Activated CD8-positive, alpha-beta memory T cell treated with anti-CD3 and anti-CD28 coated beads for 36 hours (primary cell): ENCODE results near the gene VOPP1. TPM values are rescaled to one million over a fixed set of nuclear protein-coding genes. Genes with fewer than 3 reads are reported as not detected.

Experiments used
- CTCF ChIA-PET: fragments of 350-600 bp; sonication (Branson Sonifier 250); formaldehyde crosslinking; loops from one replicate; lab custom pipeline; 2021; ENCODE audit warnings: antibody characterized with exemption; lab: Charles Lee
- POLR2A ChIA-PET: fragments of 350-600 bp; sonication (Branson Sonifier 250); formaldehyde crosslinking; loops from one replicate; lab custom pipeline; 2021; ENCODE audit warnings: antibody characterized with exemption; lab: Charles Lee
- total RNA-seq, 2 experiments: library from RNA; stranded (reverse); gene quantifications; one replicate each; pipeline ENCODE4 v1.2.3, GENCODE V29; 2021

Gene VOPP1
- total RNA-seq, 2 experiments from 2014 or later = 67.0 to 69.7 TPM

DNA sequence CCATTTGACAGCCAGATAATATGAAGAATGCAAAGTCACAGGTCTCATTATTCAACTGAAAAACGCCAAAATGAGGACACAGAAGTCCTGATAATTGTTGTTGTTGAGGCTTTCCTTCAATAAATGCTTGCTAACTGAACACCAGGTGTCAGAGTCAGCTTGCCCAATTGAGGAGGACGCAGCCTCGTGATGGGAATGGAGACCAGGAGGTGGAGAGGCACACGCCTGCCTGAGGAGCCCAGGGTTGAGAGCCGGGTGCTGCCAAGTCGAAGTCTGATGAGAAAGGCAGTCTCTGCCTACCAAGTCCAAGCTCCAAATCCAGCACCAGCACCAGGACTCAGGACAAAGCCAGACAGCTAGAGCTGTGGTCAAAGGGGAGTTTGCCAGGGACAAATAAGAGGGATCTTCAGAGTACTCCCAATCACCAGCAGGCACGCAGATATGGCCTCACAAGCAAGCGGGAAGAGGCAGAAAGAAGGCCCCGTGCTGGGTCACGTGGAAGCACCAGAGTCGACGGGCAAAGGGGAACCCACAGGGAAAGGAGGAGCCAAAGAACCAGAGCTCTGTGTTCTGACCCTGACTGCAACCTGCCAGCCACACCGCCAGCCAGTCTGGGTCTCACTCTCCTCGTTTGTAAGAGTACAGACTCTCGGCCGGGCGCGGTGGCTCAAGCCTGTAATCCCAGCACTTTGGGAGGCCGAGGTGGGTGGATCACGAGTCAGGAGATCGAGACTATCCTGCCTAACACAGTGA is 47.6 kb downstream of the VOPP1 start:
- CTCF ChIA-PET = interaction anchor here (1.1 kb wide), 1 partner anchor 9 kb away, joined by 4 read pairs; no protein-coding TSS in a partner anchor

DNA sequence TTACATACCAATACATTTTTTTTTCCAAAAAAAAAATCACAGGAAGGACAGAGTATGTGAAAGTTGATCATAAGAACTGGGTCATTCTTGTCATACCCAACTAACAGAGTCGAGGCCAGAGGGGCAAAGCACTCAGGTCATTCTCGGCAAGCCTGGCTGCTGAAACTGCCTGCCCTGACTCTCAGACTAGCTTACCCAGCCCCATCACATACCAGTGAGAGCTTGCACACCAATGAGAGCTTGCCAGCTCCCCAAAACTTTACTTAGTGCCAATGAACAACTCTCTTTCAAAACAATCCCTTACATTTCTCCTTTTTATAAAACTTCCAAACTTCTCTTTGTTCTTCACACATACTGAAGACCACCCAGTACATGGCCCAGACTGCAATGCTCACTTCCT is 48.9 kb downstream of the VOPP1 start:
- POLR2A ChIA-PET = interaction anchor here (0.6 to 0.8 kb wide), 2 partner anchors 10 to 16 kb away, joined by 3 to 5 read pairs; no protein-coding TSS in a partner anchor
- CTCF ChIA-PET = interaction anchor here (1.1 kb wide), 1 partner anchor 8 kb away, joined by 4 read pairs; no protein-coding TSS in a partner anchor

More for the DNA sequence above, 47.6 kb downstream of the VOPP1 start:
- POLR2A ChIA-PET = no interaction called here

DNA sequence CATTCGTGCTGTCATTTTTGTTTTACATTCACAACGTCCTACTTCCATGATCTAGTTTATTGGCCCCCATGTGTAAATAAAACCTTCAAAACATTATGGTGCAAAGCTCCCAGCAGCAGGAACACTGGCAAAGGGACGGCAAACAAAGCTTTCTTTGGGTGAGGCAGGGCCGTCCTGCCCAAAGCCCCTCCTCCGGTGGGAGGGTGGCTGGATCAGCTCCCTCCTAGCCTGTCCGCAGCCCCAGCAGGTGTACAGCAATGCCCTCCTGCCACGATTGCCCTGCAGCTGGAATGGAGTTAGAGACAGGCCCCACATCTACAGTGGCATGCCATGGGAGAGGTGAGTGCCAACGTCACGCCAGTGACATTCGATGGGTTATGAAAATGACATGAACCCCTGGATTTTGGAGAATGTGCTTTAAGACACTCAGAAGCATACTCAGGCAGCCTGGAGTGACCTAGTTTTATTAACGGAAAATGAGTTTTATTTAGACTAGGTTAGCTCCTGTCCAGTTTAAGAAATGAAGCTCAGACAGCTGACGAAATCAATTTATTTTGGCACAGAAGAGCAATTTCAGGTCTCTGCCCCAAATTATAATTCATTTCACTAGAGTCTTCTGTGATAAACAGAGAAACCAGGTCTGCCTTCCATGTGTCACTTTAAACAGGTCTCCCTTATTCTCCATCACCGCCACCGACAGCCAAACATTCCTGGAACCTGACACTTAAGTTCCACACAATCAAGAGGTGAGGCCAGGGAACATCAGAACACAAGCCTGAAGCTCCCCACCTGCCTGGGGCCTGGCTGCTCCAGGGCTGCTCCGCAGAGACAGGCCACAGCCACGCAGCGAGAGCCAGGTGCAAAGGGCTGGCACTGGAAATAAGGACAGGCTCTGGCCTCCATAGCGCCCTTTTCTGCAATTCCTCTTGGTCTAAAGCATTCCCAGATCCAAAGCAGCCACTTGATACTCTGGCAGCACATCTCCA is 50.1 kb downstream of the VOPP1 start:
- POLR2A ChIA-PET = no interaction called here
- CTCF ChIA-PET = interaction anchor here (1.8 to 1.9 kb wide), 2 partner anchors 9 to 13 kb away, joined by 4 to 6 read pairs; no protein-coding TSS in a partner anchor

DNA sequence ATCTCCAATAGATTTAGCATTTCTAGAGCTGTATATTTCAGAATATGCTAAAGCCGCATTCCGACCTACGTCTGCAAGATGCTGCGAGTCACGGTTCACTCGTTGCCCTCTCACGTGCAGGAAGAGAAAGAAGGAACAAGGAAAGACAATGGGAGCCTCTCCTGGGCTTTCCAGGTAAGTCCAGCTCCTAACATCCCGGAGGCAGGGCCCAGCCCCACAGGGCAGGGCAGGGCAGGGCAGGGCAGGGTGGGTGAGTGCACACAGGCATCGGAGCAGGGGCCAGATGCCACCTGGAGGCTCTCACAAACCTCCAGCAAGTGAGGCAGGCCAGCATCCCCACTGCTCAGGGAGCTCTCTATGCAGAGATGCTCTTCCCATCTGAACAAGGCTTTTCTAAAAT is 50.8 kb downstream of the VOPP1 start:
- ChIA-PET POLR2A (no interaction called here), CTCF (interaction anchor here (1.8 to 1.9 kb wide), 2 partner anchors 10 to 13 kb away, joined by 4 to 6 read pairs; no protein-coding TSS in a partner anchor)

DNA sequence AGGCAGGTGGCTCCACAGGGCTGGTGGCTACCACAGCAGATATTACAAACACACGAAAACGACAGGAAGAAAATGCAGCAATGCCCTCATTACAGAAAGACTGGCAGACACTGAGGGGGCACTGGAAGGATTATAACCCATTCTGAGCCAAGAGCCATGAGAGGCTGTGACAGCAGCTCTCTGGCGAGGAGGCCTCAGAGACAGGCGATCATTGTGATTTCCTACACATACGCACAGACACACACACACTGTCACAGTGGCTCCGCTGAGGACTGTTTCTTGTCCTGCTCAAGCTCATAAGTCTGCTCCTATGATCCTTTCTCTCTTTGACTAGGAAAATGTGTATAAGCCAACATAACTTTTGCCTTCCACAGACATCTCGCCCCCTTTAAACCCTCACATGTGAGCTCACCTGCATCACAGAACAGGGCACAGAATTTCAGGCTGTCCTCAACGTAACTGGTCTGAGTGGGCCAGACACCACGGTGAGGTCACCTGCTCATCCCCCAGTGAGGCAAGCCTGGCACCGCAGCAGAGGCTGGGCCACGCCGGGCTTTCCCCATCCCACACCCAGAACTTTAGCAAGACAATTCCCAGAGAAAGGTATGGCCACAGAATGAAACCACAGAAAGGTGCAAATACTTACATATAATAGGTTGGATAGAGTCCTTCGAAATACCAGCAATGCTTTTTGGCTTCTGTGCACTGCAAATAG is 51.7 kb downstream of the VOPP1 start:
- ChIA-PET CTCF (interaction anchor here (1.8 kb wide), 1 partner anchor 11 kb away, joined by 6 read pairs; no protein-coding TSS in a partner anchor), POLR2A (no interaction called here)

DNA sequence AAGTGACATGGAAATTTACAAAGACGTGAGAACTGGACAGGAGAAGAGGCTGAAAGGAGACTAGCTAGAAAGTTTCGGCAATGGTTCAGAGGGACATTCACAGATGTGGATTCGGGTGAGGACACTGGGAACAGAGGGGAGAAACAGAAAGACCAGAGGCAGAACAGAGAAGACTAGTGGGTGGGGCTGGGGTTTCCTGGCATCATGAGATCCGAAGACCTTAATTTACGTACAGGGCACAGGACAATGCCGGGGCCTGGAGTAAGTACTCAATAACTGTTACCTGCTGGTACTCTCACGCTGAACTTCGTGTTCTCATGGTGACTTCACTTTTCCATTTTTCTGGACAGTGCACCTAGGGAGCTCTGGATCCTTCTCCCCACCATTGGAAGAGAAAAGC is 53.5 kb downstream of the VOPP1 start:
- ChIA-PET CTCF (no interaction called here), POLR2A (no interaction called here)

DNA sequence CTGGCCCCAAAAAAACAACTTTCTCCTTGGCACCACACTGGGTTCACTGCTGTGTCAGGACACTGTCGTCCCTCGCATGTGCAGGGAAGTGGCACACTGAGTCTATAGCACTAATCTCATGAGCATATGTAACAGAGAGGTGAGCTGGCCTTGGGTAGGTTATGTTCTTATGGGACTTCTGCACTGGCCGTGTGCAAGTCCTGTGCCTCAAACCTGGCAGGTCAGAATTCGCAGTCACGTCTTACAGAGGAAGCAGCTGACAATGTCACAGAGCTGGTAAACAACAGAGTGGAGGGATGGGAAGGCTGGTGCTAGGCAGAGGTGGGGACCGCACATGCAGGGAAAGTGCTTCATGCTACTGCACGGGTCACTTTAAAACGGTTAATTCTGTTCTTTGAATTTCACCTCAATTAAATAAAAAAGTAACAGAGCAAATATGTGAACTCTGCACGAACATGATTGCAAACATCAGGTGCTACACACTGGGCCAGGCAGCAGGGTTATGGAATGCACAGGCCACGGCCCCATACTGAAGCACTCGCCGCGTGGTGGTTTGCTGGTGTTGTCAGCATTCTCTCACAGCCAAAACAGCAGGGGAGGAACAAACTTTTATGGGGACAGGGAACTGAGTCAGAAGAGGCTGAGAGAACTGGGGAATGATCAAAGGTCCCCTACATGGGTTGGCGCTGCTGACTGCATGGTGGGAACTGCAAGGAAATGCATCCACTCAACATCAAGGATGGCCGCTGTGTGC is 54.2 kb downstream of the VOPP1 start:
- CTCF ChIA-PET = interaction anchor here (0.7 to 1.6 kb wide), 4 partner anchors 9 to 51 kb away, joined by 3 to 6 read pairs (median 4); no protein-coding TSS in a partner anchor
- POLR2A ChIA-PET = interaction anchor here (2.1 to 2.9 kb wide), 2 partner anchors 10 to 16 kb away, joined by 9 to 19 read pairs; no protein-coding TSS in a partner anchor

DNA sequence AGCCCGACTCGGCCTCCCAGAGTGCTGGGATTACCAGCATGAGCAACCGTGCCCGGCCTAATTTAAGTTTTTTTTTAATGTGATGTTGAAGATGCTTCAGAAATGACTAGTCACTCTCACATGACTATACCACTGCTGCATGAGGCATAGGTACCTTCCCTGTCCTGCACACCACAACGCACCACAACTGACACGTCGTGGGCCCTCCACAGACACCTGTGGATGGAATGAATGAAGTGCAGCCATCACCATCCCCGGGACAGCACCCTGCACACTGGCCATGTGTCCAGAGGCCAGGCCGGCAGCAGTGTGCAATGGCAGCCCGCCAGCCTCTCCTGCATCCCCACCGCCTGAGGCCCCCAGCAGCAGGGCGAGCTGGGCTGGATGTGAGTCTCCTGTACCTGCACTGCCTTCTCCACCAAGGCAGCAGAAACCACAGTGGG is 55.1 kb downstream of the VOPP1 start:
- CTCF ChIA-PET = interaction anchor here (0.7 to 1.6 kb wide), 5 partner anchors 8 to 52 kb away, joined by 3 to 9 read pairs (median 5); no protein-coding TSS in a partner anchor
- POLR2A ChIA-PET = interaction anchor here (0.6 to 2.9 kb wide), 4 partner anchors 9 to 55 kb away, joined by 3 to 19 read pairs (median 8); partner anchors contain the start of gene VOPP1

DNA sequence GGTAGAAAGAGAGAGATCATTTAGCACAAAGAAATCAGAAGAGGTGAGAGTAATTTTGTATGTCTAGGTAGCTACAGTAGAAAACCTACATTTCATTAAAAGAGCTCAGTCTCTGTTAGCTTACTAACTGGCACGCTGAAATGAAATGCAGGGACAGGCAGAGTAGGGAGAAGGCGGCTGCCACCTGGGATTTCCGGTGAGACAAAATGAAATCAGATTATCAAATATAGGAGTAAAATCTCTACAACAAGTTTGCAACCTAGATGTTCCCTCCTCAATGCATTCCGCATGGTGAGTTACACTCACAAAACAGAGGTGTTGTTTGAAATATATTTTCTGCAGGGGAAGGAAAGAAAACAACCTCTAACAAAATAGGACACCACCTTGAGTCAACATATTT is 55.9 kb downstream of the VOPP1 start:
- ChIA-PET CTCF (interaction anchor here (1.1 to 1.8 kb wide), 6 partner anchors 7 to 58 kb away, joined by 3 to 9 read pairs (median 6); no protein-coding TSS in a partner anchor), POLR2A (interaction anchor here (0.6 to 2.9 kb wide), 7 partner anchors 8 to 207 kb away, joined by 3 to 19 read pairs (median 7); partner anchors contain the start of genes LANCL2 and VOPP1)

DNA sequence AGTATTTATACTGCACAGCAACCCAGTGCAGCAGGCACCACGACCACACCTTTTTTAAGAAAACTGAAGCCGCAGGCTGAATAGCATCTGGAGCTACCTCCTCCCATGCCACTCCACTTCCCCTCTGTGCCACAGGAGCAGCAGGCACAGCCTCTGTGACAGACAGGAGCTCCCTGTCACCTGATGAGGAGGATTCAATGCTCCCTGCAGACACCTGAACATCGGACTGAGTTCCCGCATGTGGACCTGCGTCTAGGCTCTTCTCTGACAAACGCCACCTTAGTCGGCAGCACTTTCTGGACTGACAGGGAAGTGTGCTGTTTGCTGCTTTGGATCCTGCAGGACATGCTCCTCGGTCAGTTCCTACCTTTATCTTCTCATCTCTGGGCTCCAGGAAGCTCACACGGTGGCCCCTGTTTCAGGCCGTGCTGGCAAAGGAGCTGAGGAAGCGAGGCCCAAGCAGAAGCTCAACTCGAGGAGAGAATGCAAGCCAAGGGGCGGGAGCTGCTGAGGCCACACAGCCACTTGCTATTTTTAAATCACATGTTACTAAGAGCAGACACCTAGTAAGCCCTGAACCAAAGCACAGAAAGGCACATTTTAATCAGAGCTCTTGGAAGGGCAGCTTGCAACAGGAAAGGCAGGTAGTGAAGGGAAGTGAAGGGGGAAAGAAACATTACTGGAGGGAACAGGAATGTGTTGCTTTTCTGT is 56.6 kb downstream of the VOPP1 start:
- ChIA-PET CTCF (interaction anchor here (1.0 to 1.8 kb wide), 5 partner anchors 8 to 207 kb away, joined by 3 to 7 read pairs (median 4); no protein-coding TSS in a partner anchor), POLR2A (interaction anchor here (0.7 to 2.9 kb wide), 5 partner anchors 18 to 207 kb away, joined by 3 to 19 read pairs (median 7); partner anchors contain the start of genes LANCL2 and VOPP1)

DNA sequence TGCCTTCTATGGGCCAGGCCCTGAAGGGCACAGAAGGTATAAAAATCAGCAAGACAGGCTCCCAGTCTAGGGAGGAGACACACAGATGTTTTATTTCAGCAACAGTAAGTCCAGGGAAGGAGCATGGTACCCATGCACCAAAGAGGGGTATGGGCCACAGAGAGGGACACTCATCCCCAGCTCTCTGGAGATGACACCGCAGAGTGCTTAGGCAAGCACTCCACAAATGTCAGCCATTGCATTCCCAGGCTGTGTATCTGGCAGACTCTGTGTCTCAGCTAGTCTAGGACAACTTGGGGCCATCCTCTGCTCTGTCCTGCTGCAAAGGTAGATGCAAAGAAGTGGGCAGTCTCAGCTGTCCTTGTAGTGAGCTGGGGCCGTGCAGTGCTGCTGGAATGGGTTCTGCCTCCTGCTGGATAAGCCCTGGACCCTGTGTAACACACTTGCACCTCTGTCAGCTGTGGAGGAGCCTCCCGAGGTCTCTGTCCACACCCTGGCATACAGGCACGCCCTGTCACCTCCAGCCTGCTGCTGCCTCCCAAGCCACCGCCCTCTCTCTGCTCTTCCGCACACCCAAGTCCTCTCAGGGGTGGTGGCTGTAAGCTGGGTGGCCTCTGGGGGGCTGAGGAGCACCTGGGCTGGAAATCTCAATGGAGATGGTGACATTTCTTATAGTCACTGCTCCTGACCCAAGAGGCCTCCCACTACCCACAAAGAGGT is 57.6 kb downstream of the VOPP1 start:
- ChIA-PET CTCF (interaction anchor here (1.0 to 1.8 kb wide), 5 partner anchors 8 to 206 kb away, joined by 3 to 7 read pairs (median 4); no protein-coding TSS in a partner anchor), POLR2A (interaction anchor here (1.8 to 2.9 kb wide), 2 partner anchors 19 to 149 kb away, joined by 7 to 19 read pairs; partner anchors contain the start of gene LANCL2)

DNA sequence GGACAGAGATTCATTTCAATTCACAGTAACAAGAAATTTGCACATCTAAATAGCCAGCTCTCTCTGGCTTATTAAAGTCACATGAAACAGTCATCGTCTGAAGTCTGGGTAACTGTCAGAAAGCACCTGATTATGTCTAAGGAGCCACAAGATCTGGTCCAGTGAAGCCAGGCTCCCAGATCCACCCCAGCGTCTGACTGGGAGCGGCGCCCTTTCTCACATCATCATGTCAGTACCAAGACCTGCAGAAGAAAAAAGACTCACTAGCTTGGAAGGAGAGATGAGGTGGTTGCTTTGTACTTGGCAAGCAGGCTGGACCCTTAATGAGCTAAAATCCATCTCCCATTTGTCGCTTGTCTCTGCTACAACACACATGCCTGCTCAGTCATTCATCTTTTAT is 58.4 kb downstream of the VOPP1 start:
- ChIA-PET CTCF (interaction anchor here (1.3 kb wide), 1 partner anchor 21 kb away, joined by 4 read pairs; no protein-coding TSS in a partner anchor), POLR2A (no interaction called here)

DNA sequence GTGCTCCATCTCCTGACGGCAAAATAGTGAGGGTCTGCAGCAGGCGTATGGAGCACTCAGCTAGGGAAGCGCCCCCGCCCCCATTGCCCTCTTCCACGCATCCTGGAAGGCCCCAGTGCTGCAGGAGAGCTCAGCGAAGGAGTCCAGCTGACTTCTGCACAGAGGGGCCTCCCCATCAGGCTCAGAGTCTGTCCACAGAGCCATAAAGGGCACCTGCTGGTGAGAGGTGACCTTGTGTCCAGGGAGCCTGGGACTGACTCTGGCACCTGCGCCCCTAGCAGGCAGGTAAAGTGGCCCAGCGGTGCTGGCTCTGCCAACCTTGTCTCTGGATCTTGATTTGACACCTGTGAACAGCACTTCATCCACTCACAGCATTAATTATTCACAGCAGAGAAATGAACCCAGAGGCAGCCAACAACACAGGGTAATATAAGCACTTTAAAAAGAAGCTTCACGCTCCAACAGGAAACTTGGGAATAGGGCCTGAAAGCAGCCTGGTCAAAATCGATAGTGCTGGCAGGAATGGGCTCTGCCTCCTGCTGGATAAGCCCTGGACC is 59.6 kb downstream of the VOPP1 start:
- POLR2A ChIA-PET = no interaction called here
- CTCF ChIA-PET = no interaction called here

DNA sequence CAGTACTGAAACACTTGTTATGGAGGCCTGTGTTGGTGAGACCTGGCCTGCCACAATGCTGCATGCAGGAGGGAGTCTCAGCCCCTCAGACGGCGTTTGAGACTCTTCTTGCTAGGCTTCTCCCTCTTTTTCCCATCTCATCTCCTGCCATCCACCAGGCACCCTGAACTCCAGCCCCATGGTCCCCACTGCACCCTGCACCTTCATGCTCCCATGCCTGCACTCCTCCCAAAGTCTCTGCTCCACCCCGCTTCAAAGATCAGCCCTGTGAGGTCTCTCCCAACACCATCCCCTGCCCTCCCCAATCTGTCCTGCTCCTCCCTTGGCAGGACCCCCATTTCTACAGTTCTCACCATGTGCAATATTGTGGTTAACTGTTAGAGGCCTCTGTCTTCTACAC is 61.7 kb downstream of the VOPP1 start:
- ChIA-PET CTCF (interaction anchor here (1.4 kb wide), 1 partner anchor 24 kb away, joined by 4 read pairs; no protein-coding TSS in a partner anchor), POLR2A (interaction anchor here (0.6 kb wide), 1 partner anchor 62 kb away, joined by 4 read pairs; no protein-coding TSS in a partner anchor)

DNA sequence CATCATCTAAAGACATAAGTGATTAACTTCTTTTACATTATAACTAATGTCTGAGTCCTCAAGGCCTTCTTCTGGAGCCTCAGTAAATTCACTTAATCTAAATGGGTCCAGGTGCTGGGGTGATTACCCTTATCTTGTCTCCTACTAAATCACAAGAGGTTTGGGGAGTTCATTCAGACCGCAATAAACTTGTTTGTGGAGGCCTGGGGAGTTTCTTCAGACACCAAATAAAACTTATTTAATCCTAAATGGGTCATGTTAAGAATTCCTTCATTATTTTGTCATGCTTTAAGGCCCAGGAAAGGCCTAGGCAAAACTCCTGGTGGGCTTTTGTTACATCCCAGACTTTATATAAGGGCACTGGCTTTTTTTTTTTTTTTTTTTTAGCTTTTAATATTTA is 62.1 kb downstream of the VOPP1 start:
- ChIA-PET CTCF (interaction anchor here (1.4 kb wide), 1 partner anchor 24 kb away, joined by 4 read pairs; no protein-coding TSS in a partner anchor), POLR2A (interaction anchor here (0.6 kb wide), 1 partner anchor 63 kb away, joined by 4 read pairs; no protein-coding TSS in a partner anchor)
